Amniotic epithelial cell (primary cell): Measurements from ENCODE around the gene DHRSX.
A peak's percentile ranks its signal among the peaks of the same experiment; 100 is the strongest.
"Not testable (repeated sequence)": the region's sequence is repeated elsewhere in the genome, so short reads cannot be mapped to it uniquely, and the experiment has no call there.

Source experiments
- DNase-seq: peaks from one replicate; pipeline ENCODE4 v3.0.0-alpha.2; 2010; ENCODE audit warnings: low read depth

Gene DHRSX

GRCh38 chrX:2519638-2520037 is 18.9 kb upstream of the DHRSX start:
- not testable (repeated sequence) for DNase-seq

- no peak for DNase-seq
These were observed 16.3 kb upstream of the DHRSX start for GRCh38 chrX:2517055-2517454.

- DNase-seq: no peak
These were observed 15.8 kb upstream of the DHRSX start for GRCh38 chrX:2516623-2517022.

GRCh38 chrX:2514131-2514530 is 13.4 kb upstream of the DHRSX start:
- no peak for DNase-seq

- DNase-seq: no peak
These were observed 12.4 kb upstream of the DHRSX start for GRCh38 chrX:2513121-2513664.

- no peak for DNase-seq
These were observed 11.7 kb upstream of the DHRSX start for GRCh38 chrX:2512501-2512900.

GRCh38 chrX:2511326-2511725 is 10.6 kb upstream of the DHRSX start:
- DNase-seq: no peak

GRCh38 chrX:2508648-2509335 is 8.0 kb upstream of the DHRSX start:
- no peak for DNase-seq

- no peak for DNase-seq
These were observed 7.3 kb upstream of the DHRSX start for GRCh38 chrX:2507904-2508627.

GRCh38 chrX:2507196-2507595 is 6.4 kb upstream of the DHRSX start:
- DNase-seq: no peak

GRCh38 chrX:2505341-2505740 is 4.6 kb upstream of the DHRSX start:
- DNase-seq: not testable (repeated sequence)

- DNase-seq: no peak
These were observed 4.0 kb upstream of the DHRSX start for GRCh38 chrX:2504706-2505332.

- DNase-seq: no peak
These were observed 3.1 kb upstream of the DHRSX start for GRCh38 chrX:2503591-2504500.

- DNase-seq: peak; percentile 46
These were observed 2.1 kb upstream of the DHRSX start for GRCh38 chrX:2502668-2503519.

- no peak for DNase-seq
These were observed 1.4 kb upstream of the DHRSX start for GRCh38 chrX:2502120-2502667.

- no peak for DNase-seq
These were observed 855 bp upstream of the DHRSX start for GRCh38 chrX:2501559-2502102.

- DNase-seq: peak; percentile 73
These were observed 529 bp downstream of the DHRSX start for GRCh38 chrX:2500091-2500802.

- no peak for DNase-seq
These were observed 1.3 kb downstream of the DHRSX start for GRCh38 chrX:2499507-2499906.

- peak; percentile 42 for DNase-seq
These were observed 1.9 kb downstream of the DHRSX start for GRCh38 chrX:2498781-2499302.
